GM23338 (cell line): ENCODE measurements around the gene HSDL2. TPM values are rescaled to one million over a fixed set of nuclear protein-coding genes. Genes with fewer than 3 reads are reported as not detected.

Experiments
- ATAC-seq: fragments of 200-7000 bp; cut with Tn5 transposase; 3 replicates; pipeline ENCODE4 v1.9.1; 2020
- DNase-seq: peaks from one replicate; pipeline ENCODE4 v3.0.0-alpha.2; 2015; ENCODE audit warnings: low spot score
- H2AFZ ChIP-seq: fragments of 200-600 bp; sonication (generic); 2 replicates; pipeline ENCODE4 v1.8.0; 2016; ENCODE audit warnings: antibody characterized with exemption, mild to moderate bottlenecking, moderate library complexity
- H3F3A ChIP-seq: fragments of 200-600 bp; sonication (generic); replicated peaks from 2 replicates; pipeline ENCODE4 v1.8.0; 2017; ENCODE audit warnings: antibody characterized with exemption, mixed run types, low read depth
- H3K27ac ChIP-seq: fragments of 200-600 bp; sonication (generic); 2 replicates; pipeline ENCODE4 v1.6.1; 2016; ENCODE audit warnings: low read depth
- H3K27me3 ChIP-seq: fragments of 200-600 bp; sonication (generic); 2 replicates; pipeline ENCODE4 v1.8.0; 2016; ENCODE audit warnings: mild to moderate bottlenecking, mixed run types, moderate library complexity; ENCODE audit not compliant: insufficient read depth
- H3K36me3 ChIP-seq: fragments of 200-600 bp; sonication (generic); 2 replicates; pipeline ENCODE4 v1.8.0; 2016; ENCODE audit warnings: mild to moderate bottlenecking; ENCODE audit not compliant: insufficient read depth
- H3K4me1 ChIP-seq: fragments of 200-600 bp; sonication (generic); 2 replicates; pipeline ENCODE4 v1.8.0; 2016; ENCODE audit warnings: mild to moderate bottlenecking, moderate library complexity; ENCODE audit not compliant: insufficient read depth
- H3K4me2 ChIP-seq: fragments of 200-600 bp; sonication (generic); 2 replicates; pipeline ENCODE4 v1.7.1; 2017; ENCODE audit warnings: mixed run types
- H3K4me3 ChIP-seq: fragments of 200-600 bp; sonication (generic); 2 replicates; pipeline ENCODE4 v1.6.1; 2016; ENCODE audit warnings: mixed run types
- H3K79me2 ChIP-seq: fragments of 200-600 bp; sonication (generic); replicated peaks from 2 replicates; pipeline ENCODE4 v1.8.0; 2017; ENCODE audit warnings: mild to moderate bottlenecking; ENCODE audit not compliant: insufficient read depth
- H3K9me2 ChIP-seq: fragments of 200-600 bp; sonication (generic); 2 replicates; pipeline ENCODE4 v1.8.0; 2017; ENCODE audit not compliant: insufficient read depth
- H4K20me1 ChIP-seq: fragments of 200-600 bp; sonication (generic); replicated peaks from 2 replicates; pipeline ENCODE4 v1.8.0; 2017; ENCODE audit warnings: mild to moderate bottlenecking; ENCODE audit not compliant: insufficient read depth
- H3K27ac Mint-ChIP-seq: 2 replicates; pipeline ENCODE4 v1.8.0; 2020; ENCODE audit warnings: inconsistent platforms, mild to moderate bottlenecking, moderate library complexity, mixed read lengths
- H3K27me3 Mint-ChIP-seq: 3 replicates; pipeline ENCODE4 v1.8.0; 2022; ENCODE audit warnings: low read depth, mild to moderate bottlenecking, moderate library complexity, mixed read lengths, inconsistent platforms; ENCODE audit not compliant: insufficient read depth, poor library complexity
- H3K36me3 Mint-ChIP-seq: 3 replicates; pipeline ENCODE4 v1.8.0; 2021; ENCODE audit warnings: low read depth, mild to moderate bottlenecking, inconsistent platforms, moderate library complexity, mixed read lengths
- H3K4me1 Mint-ChIP-seq: 3 replicates; pipeline ENCODE4 v1.8.0; 2020; ENCODE audit warnings: mild to moderate bottlenecking, inconsistent platforms, mixed read lengths
- H3K4me3 Mint-ChIP-seq: 3 replicates; pipeline ENCODE4 v1.8.0; 2021; ENCODE audit warnings: moderate library complexity, mild to moderate bottlenecking, inconsistent platforms, mixed read lengths
- H3K9me3 Mint-ChIP-seq: 3 replicates; pipeline ENCODE4 v1.8.0; 2020; ENCODE audit warnings: moderate library complexity, mild to moderate bottlenecking, inconsistent platforms, mixed read lengths
- EZH2 ChIP-seq: fragments of 200-600 bp; sonication (generic); IDR thresholded peaks from one replicate; pipeline ENCODE4 v1.8.0; 2017; ENCODE audit warnings: antibody characterized with exemption, mild to moderate bottlenecking, low read depth; ENCODE audit not compliant: unreplicated experiment
- EZH2phosphoT487 ChIP-seq: fragments of 200-600 bp; sonication (generic); IDR thresholded peaks from one replicate; pipeline ENCODE4 v1.8.1; 2018; ENCODE audit warnings: antibody characterized with exemption; ENCODE audit not compliant: unreplicated experiment
- JUNB ChIP-seq: IDR thresholded peaks from one replicate; pipeline ENCODE4 v1.6.1; 2016; ENCODE audit warnings: antibody characterized with exemption; ENCODE audit not compliant: unreplicated experiment
- NANOG ChIP-seq: IDR thresholded peaks from 2 replicates; pipeline ENCODE4 v1.6.1; 2016; ENCODE audit warnings: antibody characterized with exemption, borderline replicate concordance
- POLR2AphosphoS5 ChIP-seq: IDR thresholded peaks from 2 replicates; pipeline ENCODE4 v1.6.1; 2016; ENCODE audit warnings: antibody characterized with exemption, low read depth
- STAT1 ChIP-seq: IDR thresholded peaks from one replicate; pipeline ENCODE4 v1.6.1; 2016; ENCODE audit warnings: antibody characterized with exemption; ENCODE audit not compliant: unreplicated experiment
- ZNF114 ChIP-seq: fragments of 250-450 bp; sonication (Bioruptor Pico); IDR thresholded peaks from 2 replicates; pipeline ENCODE4 v1.5.0; 2020; ENCODE audit warnings: mild to moderate bottlenecking, moderate library complexity
- ZNF331 ChIP-seq: fragments of 250-450 bp; sonication (Bioruptor Pico); IDR thresholded peaks from 2 replicates; pipeline ENCODE4 v1.5.0; 2020; ENCODE audit warnings: low read depth, mild to moderate bottlenecking, moderate library complexity
- polyA plus RNA-seq: library from polyadenylated mRNA; unstranded; fragments of >200 nt; fragmentation: Nextera tagmentation; extraction: Ambion mirVana; gene quantifications from 2 replicates; pipeline ENCODE4 v1.2.1, GENCODE V29; 2016
- total RNA-seq: library from RNA; depleted of rRNA; stranded (reverse); fragments of >200 nt; shearing (Covaris generic); gene quantifications from 2 replicates; pipeline ENCODE4 v1.2.3, GENCODE V29; 2014
- TF ChIP-seq, protein P1 (sequence below): fragments of 250-450 bp; sonication (Bioruptor Pico); IDR thresholded peaks from 2 replicates; pipeline ENCODE4 v1.5.0; 2020; ENCODE audit warnings: mild to moderate bottlenecking, moderate library complexity
- TF ChIP-seq, protein P2 (sequence below): IDR thresholded peaks from 2 replicates; pipeline ENCODE4 v1.6.1; 2016; ENCODE audit warnings: antibody characterized with exemption
- TF ChIP-seq, protein P3 (sequence below), 2 experiments: fragments of 200-600 bp in 1 of 2; sonication (generic) in 1 of 2; conservative IDR thresholded peaks; 2 replicates each; pipeline versions ENCODE4 v1.5.1 to v1.6.1; 2016 to 2017; ENCODE audit warnings: antibody characterized with exemption in 2 of 2, low read depth in 2 of 2, mild to moderate bottlenecking in 2 of 2, moderate library complexity in 1 of 2
- TF ChIP-seq, protein P4 (sequence below): IDR thresholded peaks from one replicate; pipeline ENCODE4 v1.6.1; 2018; ENCODE audit warnings: antibody characterized with exemption; ENCODE audit not compliant: unreplicated experiment

The HSDL2 gene
- total and polyA plus RNA-seq, 2 experiments from 2014 or later = 11.4 to 15.3 TPM

DNA sequence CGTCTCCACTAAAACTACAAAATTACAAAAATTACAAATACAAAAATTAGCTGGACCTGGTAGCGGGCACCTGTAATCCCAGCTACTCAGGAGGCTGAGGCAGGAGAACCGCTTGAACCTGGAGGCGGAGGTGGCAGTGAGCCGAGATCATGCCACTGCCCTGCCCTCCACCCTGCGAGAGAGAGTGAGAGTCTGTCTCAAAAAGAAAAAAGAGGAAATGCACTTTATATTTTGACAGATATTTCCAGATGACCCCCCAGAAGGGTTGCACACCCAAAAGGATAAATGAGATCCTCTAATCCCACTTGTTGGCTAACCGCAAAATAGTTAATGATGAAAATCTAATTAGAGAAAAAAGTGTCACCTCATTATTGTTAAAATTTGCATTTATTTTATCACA lies 2.2 kb downstream of the HSDL2 start:
- H3K27ac Mint-ChIP-seq = no peak overlapping the region
- Histone ChIP-seq H3K4me2 (no peak overlapping the region), H3K27me3 (no peaks in the 10 kb centered on the region), H3K4me3 (no peak overlapping the region), H4K20me1 (peaks cover 3% of the 10 kb centered on the region; the same call in 1 of the 2 replicates), H3K79me2 (peaks cover 27% of the 10 kb centered on the region), H2AFZ (no peak overlapping the region), H3K9me2 (no peaks in the 10 kb centered on the region), H3K36me3 (no peaks in the 10 kb centered on the region), H3F3A (peaks cover 10% of the 10 kb centered on the region), H3K27ac (no peak overlapping the region), H3K4me1 (peaks cover 10% of the 10 kb centered on the region)
- ATAC-seq (no peak), DNase-seq (no peak)
- H3K4me3 Mint-ChIP-seq = no peak overlapping the region
- TF ChIP-seq, protein P1, sequence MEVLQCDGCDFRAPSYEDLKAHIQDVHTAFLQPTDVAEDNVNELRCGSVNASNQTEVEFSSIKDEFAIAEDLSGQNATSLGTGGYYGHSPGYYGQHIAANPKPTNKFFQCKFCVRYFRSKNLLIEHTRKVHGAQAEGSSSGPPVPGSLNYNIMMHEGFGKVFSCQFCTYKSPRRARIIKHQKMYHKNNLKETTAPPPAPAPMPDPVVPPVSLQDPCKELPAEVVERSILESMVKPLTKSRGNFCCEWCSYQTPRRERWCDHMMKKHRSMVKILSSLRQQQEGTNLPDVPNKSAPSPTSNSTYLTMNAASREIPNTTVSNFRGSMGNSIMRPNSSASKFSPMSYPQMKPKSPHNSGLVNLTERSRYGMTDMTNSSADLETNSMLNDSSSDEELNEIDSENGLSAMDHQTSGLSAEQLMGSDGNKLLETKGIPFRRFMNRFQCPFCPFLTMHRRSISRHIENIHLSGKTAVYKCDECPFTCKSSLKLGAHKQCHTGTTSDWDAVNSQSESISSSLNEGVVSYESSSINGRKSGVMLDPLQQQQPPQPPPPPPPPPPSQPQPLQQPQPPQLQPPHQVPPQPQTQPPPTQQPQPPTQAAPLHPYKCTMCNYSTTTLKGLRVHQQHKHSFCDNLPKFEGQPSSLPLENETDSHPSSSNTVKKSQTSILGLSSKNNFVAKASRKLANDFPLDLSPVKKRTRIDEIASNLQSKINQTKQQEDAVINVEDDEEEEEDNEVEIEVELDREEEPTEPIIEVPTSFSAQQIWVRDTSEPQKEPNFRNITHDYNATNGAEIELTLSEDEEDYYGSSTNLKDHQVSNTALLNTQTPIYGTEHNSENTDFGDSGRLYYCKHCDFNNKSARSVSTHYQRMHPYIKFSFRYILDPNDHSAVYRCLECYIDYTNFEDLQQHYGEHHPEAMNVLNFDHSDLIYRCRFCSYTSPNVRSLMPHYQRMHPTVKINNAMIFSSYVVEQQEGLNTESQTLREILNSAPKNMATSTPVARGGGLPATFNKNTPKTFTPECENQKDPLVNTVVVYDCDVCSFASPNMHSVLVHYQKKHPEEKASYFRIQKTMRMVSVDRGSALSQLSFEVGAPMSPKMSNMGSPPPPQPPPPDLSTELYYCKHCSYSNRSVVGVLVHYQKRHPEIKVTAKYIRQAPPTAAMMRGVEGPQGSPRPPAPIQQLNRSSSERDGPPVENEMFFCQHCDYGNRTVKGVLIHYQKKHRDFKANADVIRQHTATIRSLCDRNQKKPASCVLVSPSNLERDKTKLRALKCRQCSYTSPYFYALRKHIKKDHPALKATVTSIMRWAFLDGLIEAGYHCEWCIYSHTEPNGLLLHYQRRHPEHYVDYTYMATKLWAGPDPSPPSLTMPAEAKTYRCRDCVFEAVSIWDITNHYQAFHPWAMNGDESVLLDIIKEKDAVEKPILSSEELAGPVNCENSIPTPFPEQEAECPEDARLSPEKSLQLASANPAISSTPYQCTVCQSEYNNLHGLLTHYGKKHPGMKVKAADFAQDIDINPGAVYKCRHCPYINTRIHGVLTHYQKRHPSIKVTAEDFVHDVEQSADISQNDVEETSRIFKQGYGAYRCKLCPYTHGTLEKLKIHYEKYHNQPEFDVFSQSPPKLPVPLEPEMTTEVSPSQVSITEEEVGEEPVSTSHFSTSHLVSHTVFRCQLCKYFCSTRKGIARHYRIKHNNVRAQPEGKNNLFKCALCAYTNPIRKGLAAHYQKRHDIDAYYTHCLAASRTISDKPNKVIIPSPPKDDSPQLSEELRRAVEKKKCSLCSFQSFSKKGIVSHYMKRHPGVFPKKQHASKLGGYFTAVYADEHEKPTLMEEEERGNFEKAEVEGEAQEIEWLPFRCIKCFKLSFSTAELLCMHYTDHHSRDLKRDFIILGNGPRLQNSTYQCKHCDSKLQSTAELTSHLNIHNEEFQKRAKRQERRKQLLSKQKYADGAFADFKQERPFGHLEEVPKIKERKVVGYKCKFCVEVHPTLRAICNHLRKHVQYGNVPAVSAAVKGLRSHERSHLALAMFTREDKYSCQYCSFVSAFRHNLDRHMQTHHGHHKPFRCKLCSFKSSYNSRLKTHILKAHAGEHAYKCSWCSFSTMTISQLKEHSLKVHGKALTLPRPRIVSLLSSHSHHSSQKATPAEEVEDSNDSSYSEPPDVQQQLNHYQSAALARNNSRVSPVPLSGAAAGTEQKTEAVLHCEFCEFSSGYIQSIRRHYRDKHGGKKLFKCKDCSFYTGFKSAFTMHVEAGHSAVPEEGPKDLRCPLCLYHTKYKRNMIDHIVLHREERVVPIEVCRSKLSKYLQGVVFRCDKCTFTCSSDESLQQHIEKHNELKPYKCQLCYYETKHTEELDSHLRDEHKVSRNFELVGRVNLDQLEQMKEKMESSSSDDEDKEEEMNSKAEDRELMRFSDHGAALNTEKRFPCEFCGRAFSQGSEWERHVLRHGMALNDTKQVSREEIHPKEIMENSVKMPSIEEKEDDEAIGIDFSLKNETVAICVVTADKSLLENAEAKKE (CRISPR knock-in tag) = no peak
- TF ChIP-seq, protein P2, sequence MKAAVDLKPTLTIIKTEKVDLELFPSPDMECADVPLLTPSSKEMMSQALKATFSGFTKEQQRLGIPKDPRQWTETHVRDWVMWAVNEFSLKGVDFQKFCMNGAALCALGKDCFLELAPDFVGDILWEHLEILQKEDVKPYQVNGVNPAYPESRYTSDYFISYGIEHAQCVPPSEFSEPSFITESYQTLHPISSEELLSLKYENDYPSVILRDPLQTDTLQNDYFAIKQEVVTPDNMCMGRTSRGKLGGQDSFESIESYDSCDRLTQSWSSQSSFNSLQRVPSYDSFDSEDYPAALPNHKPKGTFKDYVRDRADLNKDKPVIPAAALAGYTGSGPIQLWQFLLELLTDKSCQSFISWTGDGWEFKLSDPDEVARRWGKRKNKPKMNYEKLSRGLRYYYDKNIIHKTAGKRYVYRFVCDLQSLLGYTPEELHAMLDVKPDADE = no peak
- TF ChIP-seq EZH2phosphoT487 (no peak), ZNF114 (CRISPR knock-in tag) (no peak), JUNB (no peak), STAT1 (no peak), NANOG (no peak), ZNF331 (CRISPR knock-in tag) (no peak), POLR2AphosphoS5 (no peak), EZH2 (no peak)
- TF ChIP-seq, protein P3, sequence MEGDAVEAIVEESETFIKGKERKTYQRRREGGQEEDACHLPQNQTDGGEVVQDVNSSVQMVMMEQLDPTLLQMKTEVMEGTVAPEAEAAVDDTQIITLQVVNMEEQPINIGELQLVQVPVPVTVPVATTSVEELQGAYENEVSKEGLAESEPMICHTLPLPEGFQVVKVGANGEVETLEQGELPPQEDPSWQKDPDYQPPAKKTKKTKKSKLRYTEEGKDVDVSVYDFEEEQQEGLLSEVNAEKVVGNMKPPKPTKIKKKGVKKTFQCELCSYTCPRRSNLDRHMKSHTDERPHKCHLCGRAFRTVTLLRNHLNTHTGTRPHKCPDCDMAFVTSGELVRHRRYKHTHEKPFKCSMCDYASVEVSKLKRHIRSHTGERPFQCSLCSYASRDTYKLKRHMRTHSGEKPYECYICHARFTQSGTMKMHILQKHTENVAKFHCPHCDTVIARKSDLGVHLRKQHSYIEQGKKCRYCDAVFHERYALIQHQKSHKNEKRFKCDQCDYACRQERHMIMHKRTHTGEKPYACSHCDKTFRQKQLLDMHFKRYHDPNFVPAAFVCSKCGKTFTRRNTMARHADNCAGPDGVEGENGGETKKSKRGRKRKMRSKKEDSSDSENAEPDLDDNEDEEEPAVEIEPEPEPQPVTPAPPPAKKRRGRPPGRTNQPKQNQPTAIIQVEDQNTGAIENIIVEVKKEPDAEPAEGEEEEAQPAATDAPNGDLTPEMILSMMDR (conservative IDR thresholded peaks at IDR 0.05; ENCODE audit: low read depth in 2 of 2) = no peak
- TF ChIP-seq, protein P4, sequence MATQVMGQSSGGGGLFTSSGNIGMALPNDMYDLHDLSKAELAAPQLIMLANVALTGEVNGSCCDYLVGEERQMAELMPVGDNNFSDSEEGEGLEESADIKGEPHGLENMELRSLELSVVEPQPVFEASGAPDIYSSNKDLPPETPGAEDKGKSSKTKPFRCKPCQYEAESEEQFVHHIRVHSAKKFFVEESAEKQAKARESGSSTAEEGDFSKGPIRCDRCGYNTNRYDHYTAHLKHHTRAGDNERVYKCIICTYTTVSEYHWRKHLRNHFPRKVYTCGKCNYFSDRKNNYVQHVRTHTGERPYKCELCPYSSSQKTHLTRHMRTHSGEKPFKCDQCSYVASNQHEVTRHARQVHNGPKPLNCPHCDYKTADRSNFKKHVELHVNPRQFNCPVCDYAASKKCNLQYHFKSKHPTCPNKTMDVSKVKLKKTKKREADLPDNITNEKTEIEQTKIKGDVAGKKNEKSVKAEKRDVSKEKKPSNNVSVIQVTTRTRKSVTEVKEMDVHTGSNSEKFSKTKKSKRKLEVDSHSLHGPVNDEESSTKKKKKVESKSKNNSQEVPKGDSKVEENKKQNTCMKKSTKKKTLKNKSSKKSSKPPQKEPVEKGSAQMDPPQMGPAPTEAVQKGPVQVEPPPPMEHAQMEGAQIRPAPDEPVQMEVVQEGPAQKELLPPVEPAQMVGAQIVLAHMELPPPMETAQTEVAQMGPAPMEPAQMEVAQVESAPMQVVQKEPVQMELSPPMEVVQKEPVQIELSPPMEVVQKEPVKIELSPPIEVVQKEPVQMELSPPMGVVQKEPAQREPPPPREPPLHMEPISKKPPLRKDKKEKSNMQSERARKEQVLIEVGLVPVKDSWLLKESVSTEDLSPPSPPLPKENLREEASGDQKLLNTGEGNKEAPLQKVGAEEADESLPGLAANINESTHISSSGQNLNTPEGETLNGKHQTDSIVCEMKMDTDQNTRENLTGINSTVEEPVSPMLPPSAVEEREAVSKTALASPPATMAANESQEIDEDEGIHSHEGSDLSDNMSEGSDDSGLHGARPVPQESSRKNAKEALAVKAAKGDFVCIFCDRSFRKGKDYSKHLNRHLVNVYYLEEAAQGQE = no peak
- peaks cover 22% of the 10 kb centered on the region for H3K4me1 Mint-ChIP-seq
- peaks cover 10% of the 10 kb centered on the region for H3K27me3 Mint-ChIP-seq
- no peaks in the 10 kb centered on the region for H3K9me3 Mint-ChIP-seq
- H3K36me3 Mint-ChIP-seq = no peaks in the 10 kb centered on the region
